Ovary (tissue), 9 donors: ENCODE results near the gene IQGAP2. TPM values are rescaled to one million over a fixed set of nuclear protein-coding genes. Genes with fewer than 3 reads are reported as not detected.

Source experiments
- DNase-seq, 5 donors: peaks; one replicate each; pipeline ENCODE4 v3.0.0-alpha.2; 2019 to 2020
- H3K27ac ChIP-seq, 2 donors: fragments of 200-600 bp; one replicate each; pipeline versions ENCODE4 v1.5.1 to v1.8.0; 2019 to 2022
- H3K27me3 ChIP-seq: fragments of 200-600 bp; one replicate; pipeline ENCODE4 v1.8.0; 2022
- H3K36me3 ChIP-seq: fragments of 200-600 bp; sonication (generic); one replicate; pipeline ENCODE4 v1.5.1; 2019
- H3K4me1 ChIP-seq: one replicate; pipeline ENCODE4 v1.8.1; 2013; ENCODE audit warnings: mild to moderate bottlenecking, moderate library complexity; ENCODE audit not compliant: insufficient read depth
- H3K4me3 ChIP-seq: fragments of 200-600 bp; sonication (generic); one replicate; pipeline ENCODE4 v1.5.1; 2017
- H3K9me3 ChIP-seq, 2 donors: fragments of 200-600 bp in 1 of 2; sonication (generic) in 1 of 2; one replicate each; pipeline versions ENCODE4 v1.5.1 to v1.8.1; 2013 to 2019; ENCODE audit warnings: mild to moderate bottlenecking in 1 of 2, moderate library complexity in 1 of 2
- CTCF ChIP-seq, 3 donors: fragments of 450-650 bp in 2 of 3; fragments of 200-600 bp in 1 of 3; IDR thresholded peaks; one replicate each; pipeline versions ENCODE4 v1.5.1 to v1.8.0; 2016 to 2022; ENCODE audit warnings: antibody characterized with exemption in 3 of 3, mild to moderate bottlenecking in 1 of 3
- EP300 ChIP-seq: sonication (generic); formaldehyde crosslinking; IDR thresholded peaks from one replicate; pipeline ENCODE4 v1.6.1; 2017; ENCODE audit warnings: antibody characterized with exemption
- POLR2A ChIP-seq: fragments of 450-650 bp; IDR thresholded peaks from one replicate; pipeline ENCODE4 v1.6.1; 2017; ENCODE audit warnings: antibody characterized with exemption, mild to moderate bottlenecking, moderate library complexity
- WGBS, 3 donors: extraction: QIAGEN DNeasy Blood & Tissue Kit in 1 of 3; methylation state at CpG; one replicate each; pipeline versions ENCODE4 v1.1.5 to v1.1.7; 2013 to 2017; 5-methylcytosine and 5-hydroxymethylcytosine counted together
- intact Hi-C, 4 donors: fragments of 100-400 bp; cut with DNase I; formaldehyde crosslinking; loops; one replicate each; pipeline versions ENCODE4 v1.11.0 to v1.15.1; 2022 to 2023
- polyA plus RNA-seq, 2 donors: library from polyadenylated mRNA; stranded (reverse); fragments of 200-250 nt in 1 of 2; fragments of 350-450 nt in 1 of 2; fragmentation: Illumina TruSeq in 1 of 2; extraction: RNeasy Lipid Tissue Mini Kit (QIAGEN cat#74804) in 1 of 2; gene quantifications; one replicate each; pipeline ENCODE4 v1.2.3, GENCODE V29; 2013 to 2014
- total RNA-seq, 7 donors: library from RNA; depleted of rRNA in 2 of 7; stranded (reverse); fragments of >200 nt in 2 of 7; fragmentation: NEBNext Ultra II Directional in 3 of 7; extraction: Animal tissue kit (Norgen Biotek cat#: 25700) in 3 of 7; gene quantifications; one replicate each; pipeline versions ENCODE4 v1.1.0 to v1.2.4, GENCODE V29; 2016 to 2023
- donor health status: DM: no; HTN: no; CAD: no; lungs with moderate emphysema.
- donor health status: DM: no; HTN: no; CAD: no.
- donor health status: Bipolar disorder and iron deficiency.
- donor health status: DM: yes; HTN: yes; CAD: no.
- donor health status: DM: no; HTN: no; CAD: no.
- donor health status: DM: yes; HTN: yes; CAD: no.

Gene IQGAP2
- total and polyA plus RNA-seq, 9 donors: 8.6 to 27.6 (median 13.9) TPM

GRCh38 chr5:76504901-76505564 is 101.9 kb downstream of the IQGAP2 start:
- no peak overlapping the region for H3K27ac ChIP-seq
- no peak for TF ChIP-seq CTCF (IDR thresholded peaks at IDR 0.05)
- no peak for TF ChIP-seq POLR2A
- no peak for TF ChIP-seq EP300
- no peaks in the 10 kb centered on the region for H3K36me3 ChIP-seq
- intact Hi-C loops: no loop called here
- WGBS, 3 donors: 92 to 95% (median 93%) methylated on average over 4 of the region's 4 CpGs
- DNase-seq: no peak
- no peaks in the 10 kb centered on the region for H3K27me3 ChIP-seq
- H3K9me3 ChIP-seq: no peaks in the 10 kb centered on the region
- peaks cover 6% of the 10 kb centered on the region for H3K4me1 ChIP-seq
- H3K4me3 ChIP-seq: no peak overlapping the region

GRCh38 chr5:76513476-76513875 is 110.4 kb downstream of the IQGAP2 start:
- Histone ChIP-seq H3K27ac (no peak overlapping the region), H3K4me3 (no peak overlapping the region), H3K36me3 (no peaks in the 10 kb centered on the region), H3K9me3 (peaks cover 0 to 5% of the 10 kb centered on the region in 2 donors), H3K4me1 (peaks cover 3% of the 10 kb centered on the region), H3K27me3 (no peaks in the 10 kb centered on the region)
- DNase-seq: no peak
- WGBS, 3 donors: 8 to 13% (median 12%) methylated on average over 1 of the region's 1 CpG
- intact Hi-C loops: no loop called here
- TF ChIP-seq CTCF (IDR thresholded peaks at IDR 0.05) (no peak), POLR2A (no peak), EP300 (no peak)

- no peaks in the 10 kb centered on the region for H3K27me3 ChIP-seq
- peaks cover 3% of the 10 kb centered on the region for H3K4me1 ChIP-seq
- H3K27ac ChIP-seq: no peak overlapping the region
- intact Hi-C loops: no loop called here
- WGBS, 3 donors: 72 to 78% (median 74%) methylated on average over 4 of the region's 4 CpGs
- no peaks in the 10 kb centered on the region for H3K36me3 ChIP-seq
- peaks cover 0 to 5% of the 10 kb centered on the region in 2 donors for H3K9me3 ChIP-seq
- DNase-seq: no peak
- H3K4me3 ChIP-seq: no peak overlapping the region
- TF ChIP-seq CTCF (IDR thresholded peaks at IDR 0.05): no peak
- TF ChIP-seq POLR2A: no peak
- TF ChIP-seq EP300: no peak
Measured at GRCh38 chr5:76514292-76514691, 111.2 kb downstream of the IQGAP2 start.

GRCh38 chr5:76514713-76515112 is 111.6 kb downstream of the IQGAP2 start:
- Histone ChIP-seq H3K36me3 (no peaks in the 10 kb centered on the region), H3K9me3 (peaks cover 0 to 5% of the 10 kb centered on the region in 2 donors), H3K4me1 (peaks cover 3% of the 10 kb centered on the region), H3K27me3 (no peaks in the 10 kb centered on the region), H3K4me3 (no peak overlapping the region), H3K27ac (no peak overlapping the region)
- TF ChIP-seq CTCF (IDR thresholded peaks at IDR 0.05) (no peak), EP300 (no peak), POLR2A (no peak)
- 69 to 81% (median 75%) methylated on average over 2 of the region's 2 CpGs for WGBS, 3 donors
- no peak for DNase-seq
- intact Hi-C loops: no loop called here
